IMR-90 (cell line): ENCODE results near the gene OR4X1.

Experiments
- CEBPB ChIP-seq: IDR thresholded peaks from 2 replicates; pipeline ENCODE4 v1.6.1; 2012; ENCODE audit warnings: low read depth, low read length, improper control_type of control experiment
- ELK1 ChIP-seq: fragments of 150-350 bp; IDR thresholded peaks from 2 replicates; pipeline ENCODE4 v1.6.1; 2016; ENCODE audit warnings: low read depth, mild to moderate bottlenecking, low read length, moderate library complexity, borderline replicate concordance
- POLR2A ChIP-seq: IDR thresholded peaks from 2 replicates; pipeline ENCODE4 v1.6.1; 2012; ENCODE audit warnings: mild to moderate bottlenecking, low read depth, low read length
- RFX5 ChIP-seq: IDR thresholded peaks from 2 replicates; pipeline ENCODE4 v1.8.0; 2012; ENCODE audit warnings: low read depth, mild to moderate bottlenecking, low read length, moderate library complexity
- SMC3 ChIP-seq: fragments of 150-350 bp; IDR thresholded peaks from 2 replicates; pipeline ENCODE4 v1.6.1; 2016; ENCODE audit warnings: low read depth, mild to moderate bottlenecking, antibody characterized with exemption, low read length, moderate library complexity
- TF ChIP-seq, protein P1 (sequence below): conservative IDR thresholded peaks from 2 replicates; pipeline ENCODE4 v1.5.1; 2012; ENCODE audit warnings: mild to moderate bottlenecking, low read depth, low read length, improper control_type of control experiment

GRCh38 chr11:48248902-48249301 lies 14.8 kb upstream of the OR4X1 start:
- TF ChIP-seq, protein P1, sequence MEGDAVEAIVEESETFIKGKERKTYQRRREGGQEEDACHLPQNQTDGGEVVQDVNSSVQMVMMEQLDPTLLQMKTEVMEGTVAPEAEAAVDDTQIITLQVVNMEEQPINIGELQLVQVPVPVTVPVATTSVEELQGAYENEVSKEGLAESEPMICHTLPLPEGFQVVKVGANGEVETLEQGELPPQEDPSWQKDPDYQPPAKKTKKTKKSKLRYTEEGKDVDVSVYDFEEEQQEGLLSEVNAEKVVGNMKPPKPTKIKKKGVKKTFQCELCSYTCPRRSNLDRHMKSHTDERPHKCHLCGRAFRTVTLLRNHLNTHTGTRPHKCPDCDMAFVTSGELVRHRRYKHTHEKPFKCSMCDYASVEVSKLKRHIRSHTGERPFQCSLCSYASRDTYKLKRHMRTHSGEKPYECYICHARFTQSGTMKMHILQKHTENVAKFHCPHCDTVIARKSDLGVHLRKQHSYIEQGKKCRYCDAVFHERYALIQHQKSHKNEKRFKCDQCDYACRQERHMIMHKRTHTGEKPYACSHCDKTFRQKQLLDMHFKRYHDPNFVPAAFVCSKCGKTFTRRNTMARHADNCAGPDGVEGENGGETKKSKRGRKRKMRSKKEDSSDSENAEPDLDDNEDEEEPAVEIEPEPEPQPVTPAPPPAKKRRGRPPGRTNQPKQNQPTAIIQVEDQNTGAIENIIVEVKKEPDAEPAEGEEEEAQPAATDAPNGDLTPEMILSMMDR: no peak
- TF ChIP-seq RFX5 (no peak), CEBPB (no peak), POLR2A (no peak), SMC3 (no peak), ELK1 (no peak)
